SH-SY5Y (cell line): ENCODE results near the gene FBXL17.

Source experiments
- GATA2 ChIP-seq: IDR thresholded peaks from 2 replicates; pipeline ENCODE4 v1.6.1; 2011; ENCODE audit warnings: mild to moderate bottlenecking, low read depth, low read length
- GATA3 ChIP-seq: IDR thresholded peaks from 2 replicates; pipeline ENCODE4 v1.6.1; 2011; ENCODE audit warnings: low read depth, mild to moderate bottlenecking, low read length, moderate library complexity

GRCh38 chr5:108276187-108277050, 105.5 kb downstream of the FBXL17 start:
- no peak for TF ChIP-seq GATA2
- no peak for TF ChIP-seq GATA3
